GM12878 (cell line): ENCODE data around the gene FFAR2. TPM values are rescaled to one million over a fixed set of nuclear protein-coding genes. Genes with fewer than 3 reads are reported as not detected.
A peak's percentile ranks its signal among the peaks of the same experiment; 100 is the strongest.

Experiments used
- E2F8 ChIP-seq: fragments of 450-650 bp; IDR thresholded peaks from 2 replicates; pipeline ENCODE4 v1.6.1; 2018; ENCODE audit warnings: mild to moderate bottlenecking, low read depth, moderate library complexity; ENCODE audit not compliant: partially characterized antibody
- FOXM1 ChIP-seq: IDR thresholded peaks from 2 replicates; pipeline ENCODE4 v1.6.1; 2012; ENCODE audit warnings: low read depth, mild to moderate bottlenecking, inconsistent platforms, low read length, moderate library complexity
- IKZF2 ChIP-seq, 2 experiments: fragments of 450-650 bp; IDR thresholded peaks; 2 replicates each; pipeline ENCODE4 v1.6.1; 2017; ENCODE audit warnings: mild to moderate bottlenecking in 2 of 2, moderate library complexity in 2 of 2
- IRF4 ChIP-seq: IDR thresholded peaks from 2 replicates; pipeline ENCODE4 v1.6.1; 2011; ENCODE audit warnings: low read depth, low read length
- IRF5 ChIP-seq: fragments of 450-650 bp; IDR thresholded peaks from 2 replicates; pipeline ENCODE4 v1.6.1; 2017; ENCODE audit warnings: borderline replicate concordance
- KAT2A ChIP-seq: conservative IDR thresholded peaks from 2 replicates; pipeline ENCODE4 v1.6.1; 2011; ENCODE audit warnings: low read depth, low read length; ENCODE audit not compliant: control insufficient read depth
- MEF2B ChIP-seq: fragments of 450-650 bp; IDR thresholded peaks from 2 replicates; pipeline ENCODE4 v1.6.1; 2018; ENCODE audit warnings: mild to moderate bottlenecking, moderate library complexity; ENCODE audit not compliant: partially characterized antibody, poor library complexity, severe bottlenecking
- MYC ChIP-seq: IDR thresholded peaks from 2 replicates; pipeline ENCODE4 v1.6.1; 2011; ENCODE audit warnings: mild to moderate bottlenecking, low read length, moderate library complexity, inconsistent platforms; ENCODE audit not compliant: insufficient read depth, insufficient replicate concordance, insufficient read length, severe bottlenecking
- NFIC ChIP-seq: IDR thresholded peaks from 2 replicates; pipeline ENCODE4 v1.6.1; 2012; ENCODE audit warnings: low read depth, mild to moderate bottlenecking, inconsistent platforms, low read length, moderate library complexity
- PKNOX1 ChIP-seq: fragments of 450-650 bp; IDR thresholded peaks from 2 replicates; pipeline ENCODE4 v1.6.1; 2016; ENCODE audit warnings: mild to moderate bottlenecking
- POU2F2 ChIP-seq: IDR thresholded peaks from 3 replicates; pipeline ENCODE4 v1.6.1; 2011; ENCODE audit warnings: low read depth, mild to moderate bottlenecking, low read length, borderline replicate concordance
- RAD21 ChIP-seq: IDR thresholded peaks from 2 replicates; pipeline ENCODE4 v1.6.1; 2011; ENCODE audit warnings: mild to moderate bottlenecking, low read depth, low read length, moderate library complexity; ENCODE audit not compliant: insufficient read depth
- RELA ChIP-seq: fragments of 450-650 bp; IDR thresholded peaks from 2 replicates; pipeline ENCODE4 v1.8.0; 2014; ENCODE audit warnings: borderline replicate concordance; ENCODE audit not compliant: partially characterized antibody
- RUNX3 ChIP-seq: IDR thresholded peaks from 2 replicates; pipeline ENCODE4 v1.6.1; 2012; ENCODE audit warnings: low read length, inconsistent platforms
- SMAD5 ChIP-seq: IDR thresholded peaks from 2 replicates; pipeline ENCODE4 v1.6.1; 2016; ENCODE audit warnings: antibody characterized with exemption, low read depth
- SPI1 ChIP-seq: IDR thresholded peaks from 2 replicates; pipeline ENCODE4 v1.6.1; 2011; ENCODE audit warnings: low read depth, mild to moderate bottlenecking, low read length, moderate library complexity, borderline replicate concordance; ENCODE audit not compliant: insufficient read depth
- TCF7 ChIP-seq: IDR thresholded peaks from 2 replicates; pipeline ENCODE4 v1.6.1; 2014; ENCODE audit warnings: antibody characterized with exemption, borderline replicate concordance
- YBX1 ChIP-seq: fragments of 450-650 bp; IDR thresholded peaks from 2 replicates; pipeline ENCODE4 v1.6.1; 2016; ENCODE audit warnings: antibody characterized with exemption
- ZNF207 ChIP-seq: fragments of 450-650 bp; IDR thresholded peaks from 2 replicates; pipeline ENCODE4 v1.6.1; 2014; ENCODE audit warnings: antibody characterized with exemption, mild to moderate bottlenecking, borderline replicate concordance
- ZNF274 ChIP-seq: IDR thresholded peaks from one replicate; pipeline ENCODE4 v1.8.0; 2011; ENCODE audit not compliant: insufficient read length, insufficient read depth
- ZNF384 ChIP-seq: IDR thresholded peaks from 2 replicates; pipeline ENCODE4 v1.6.1; 2012; ENCODE audit warnings: low read depth, mild to moderate bottlenecking, low read length, improper control_type of control experiment, borderline replicate concordance
- polyA plus RNA-seq, 11 experiments: library from polyadenylated mRNA; depleted of rRNA in 4 of 11; unstranded in 6 of 11; stranded (reverse) in 5 of 11; fragments of >200 nt; fragmentation: Nextera tagmentation in 4 of 11; fragmentation: Illumina TruSeq in 1 of 11; extraction: Ambion mirVana in 4 of 11; extraction: Trizol in 1 of 11; gene quantifications; 1 replicate in 1 of 11; 2 replicates in 10 of 11; pipeline versions ENCODE4 v1.2.1 to v1.2.3, GENCODE V29; 2011 to 2016; ENCODE audit warnings: inconsistent platforms in 2 of 11, missing spikeins in 2 of 11, low read depth in 1 of 11
- total RNA-seq, 4 experiments: library from RNA; depleted of rRNA in 3 of 4; stranded (reverse); fragments of >200 nt in 3 of 4; fragmentation: Illumina TruSeq in 1 of 4; extraction: Trizol in 1 of 4; gene quantifications; 2 replicates each; pipeline versions ENCODE4 v1.2.1 to v1.2.3, GENCODE V29; 2013 to 2021
- TF ChIP-seq, protein P1 (sequence below): fragments of 450-650 bp; IDR thresholded peaks from 2 replicates; pipeline ENCODE4 v1.6.1; 2016; ENCODE audit warnings: mild to moderate bottlenecking, moderate library complexity, borderline replicate concordance

Gene FFAR2
- total and polyA plus RNA-seq, 10 of the 15 experiments (the other 5 are each of a cell fraction or from before 2014, with no cell fraction given), result 0.05 to 4.0 (median 2.1) TPM

GRCh38 chr19:35462476-35462953 is 14.5 kb downstream of the FFAR2 start (continued):
- TF ChIP-seq ZNF384, result no peak
- TF ChIP-seq ZNF207, result no peak
- TF ChIP-seq ZNF274, result no peak
- peak; percentile 65 for TF ChIP-seq RAD21
- peak; percentile 100 for TF ChIP-seq IKZF2 (IDR thresholded peaks at IDR 0.05)
- no peak for TF ChIP-seq TCF7
- TF ChIP-seq E2F8, result peak; percentile 28
- no peak for TF ChIP-seq IRF5
- TF ChIP-seq, protein P1, sequence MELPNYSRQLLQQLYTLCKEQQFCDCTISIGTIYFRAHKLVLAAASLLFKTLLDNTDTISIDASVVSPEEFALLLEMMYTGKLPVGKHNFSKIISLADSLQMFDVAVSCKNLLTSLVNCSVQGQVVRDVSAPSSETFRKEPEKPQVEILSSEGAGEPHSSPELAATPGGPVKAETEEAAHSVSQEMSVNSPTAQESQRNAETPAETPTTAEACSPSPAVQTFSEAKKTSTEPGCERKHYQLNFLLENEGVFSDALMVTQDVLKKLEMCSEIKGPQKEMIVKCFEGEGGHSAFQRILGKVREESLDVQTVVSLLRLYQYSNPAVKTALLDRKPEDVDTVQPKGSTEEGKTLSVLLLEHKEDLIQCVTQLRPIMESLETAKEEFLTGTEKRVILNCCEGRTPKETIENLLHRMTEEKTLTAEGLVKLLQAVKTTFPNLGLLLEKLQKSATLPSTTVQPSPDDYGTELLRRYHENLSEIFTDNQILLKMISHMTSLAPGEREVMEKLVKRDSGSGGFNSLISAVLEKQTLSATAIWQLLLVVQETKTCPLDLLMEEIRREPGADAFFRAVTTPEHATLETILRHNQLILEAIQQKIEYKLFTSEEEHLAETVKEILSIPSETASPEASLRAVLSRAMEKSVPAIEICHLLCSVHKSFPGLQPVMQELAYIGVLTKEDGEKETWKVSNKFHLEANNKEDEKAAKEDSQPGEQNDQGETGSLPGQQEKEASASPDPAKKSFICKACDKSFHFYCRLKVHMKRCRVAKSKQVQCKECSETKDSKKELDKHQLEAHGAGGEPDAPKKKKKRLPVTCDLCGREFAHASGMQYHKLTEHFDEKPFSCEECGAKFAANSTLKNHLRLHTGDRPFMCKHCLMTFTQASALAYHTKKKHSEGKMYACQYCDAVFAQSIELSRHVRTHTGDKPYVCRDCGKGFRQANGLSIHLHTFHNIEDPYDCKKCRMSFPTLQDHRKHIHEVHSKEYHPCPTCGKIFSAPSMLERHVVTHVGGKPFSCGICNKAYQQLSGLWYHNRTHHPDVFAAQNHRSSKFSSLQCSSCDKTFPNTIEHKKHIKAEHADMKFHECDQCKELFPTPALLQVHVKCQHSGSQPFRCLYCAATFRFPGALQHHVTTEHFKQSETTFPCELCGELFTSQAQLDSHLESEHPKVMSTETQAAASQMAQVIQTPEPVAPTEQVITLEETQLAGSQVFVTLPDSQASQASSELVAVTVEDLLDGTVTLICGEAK, result no peak
- TF ChIP-seq MYC, result no peak
- TF ChIP-seq RELA, result peak; percentile 90
- peak; percentile 62 for TF ChIP-seq PKNOX1
- peak; percentile 94 for TF ChIP-seq RUNX3
- peak; percentile 98 for TF ChIP-seq NFIC
- peak; percentile 95 for TF ChIP-seq FOXM1
- TF ChIP-seq IRF4, result no peak; the same call in 1 of the 2 replicates
- no peak for TF ChIP-seq SMAD5
- peak; percentile 50; the same call in 2 of the 3 replicates for TF ChIP-seq POU2F2
- TF ChIP-seq YBX1, result no peak
- TF ChIP-seq KAT2A, result no peak
- TF ChIP-seq MEF2B, result peak; percentile 98
- peak; percentile 76; the same call in 1 of the 2 replicates for TF ChIP-seq SPI1
